Measurements from ENCODE around the gene GGNBP2. TPM values are rescaled to one million over a fixed set of nuclear protein-coding genes. Genes with fewer than 3 reads are reported as not detected.
"Not testable (repeated sequence)": the region's sequence is repeated elsewhere in the genome, so short reads cannot be mapped to it uniquely, and the experiment has no call there.

GGNBP2 gene
- total and polyA plus RNA-seq, 7 donors, result 43.5 to 62.2 (median 57.4) TPM

GRCh38 chr17:36600936-36601302 is 56.2 kb downstream of the GGNBP2 start:
- peak overlapping the region; percentile 68 to 97 (median 84) for H3K4me3 ChIP-seq
- peaks cover 0 to 29% (median 19%) of the 10 kb centered on the region in 4 donors for H3K4me1 ChIP-seq
- peaks cover 0 to 4% (median 0%) of the 10 kb centered on the region in 4 donors for H3K36me3 ChIP-seq
- H3K27me3 ChIP-seq, result no peaks in the 10 kb centered on the region
- DNase-seq, result no peak
- peak overlapping the region; percentile 80 to 89 (median 83) for H3K27ac ChIP-seq
- WGBS, 2 donors, result 16 to 34% methylated on average over 10 of the region's 10 CpGs
- H3K9me3 ChIP-seq, result no peaks in the 10 kb centered on the region
- intact Hi-C loops (cut with DNase I), result loop anchor here (2.0 to 10.0 kb wide), 4 partner anchors 56 to 754 kb away; partner anchors contain the start of gene GGNBP2
- TF ChIP-seq POLR2A (IDR thresholded peaks at IDR 0.05), result no peak
- no peak for TF ChIP-seq EP300 (IDR thresholded peaks at IDR 0.05)
- no peak for TF ChIP-seq POLR2AphosphoS5 (IDR thresholded peaks at IDR 0.05)
- TF ChIP-seq CTCF (IDR thresholded peaks at IDR 0.05), result no peak

- Histone ChIP-seq H3K4me3 (peak within 1 kb of the TSS; percentile 68 to 97 (median 84)), H3K27ac (peak within 1 kb of the TSS; percentile 80 to 89 (median 83)), H3K36me3 (peaks cover 0 to 4% (median 0%) of the 10 kb centered on the region in 4 donors), H3K9me3 (no peaks in the 10 kb centered on the region), H3K4me1 (peaks cover 0 to 29% (median 19%) of the 10 kb centered on the region in 4 donors), H3K27me3 (no peaks in the 10 kb centered on the region)
- peak; percentile 96 for DNase-seq
- TF ChIP-seq POLR2A (IDR thresholded peaks at IDR 0.05), result peak; percentile 34 to 73
- TF ChIP-seq POLR2AphosphoS5 (IDR thresholded peaks at IDR 0.05), result peak; percentile 74 to 90 (median 87)
- no peak for TF ChIP-seq EP300 (IDR thresholded peaks at IDR 0.05)
- 0% methylated on average over 60 of the region's 60 CpGs for WGBS, 2 donors
- intact Hi-C loops (cut with DNase I), result loop anchor here (2.0 to 10.0 kb wide), 4 partner anchors 57 to 753 kb away; partner anchors contain the start of gene GGNBP2
These were observed 56.7 kb downstream of the GGNBP2 start, which contains the start of gene MRM1 for GRCh38 chr17:36601303-36602029. Gene MRM1 (plus strand): TSS chr17:36601583. CDS start chr17:36601811, 228 bp downstream.

GRCh38 chr17:36602030-36602748 is 57.5 kb downstream of the GGNBP2 start:
- DNase-seq, result no peak
- Histone ChIP-seq H3K36me3 (peaks cover 0 to 1% (median 0%) of the 10 kb centered on the region in 4 donors), H3K27ac (peak overlapping the region; percentile 80 to 89 (median 83)), H3K9me3 (no peaks in the 10 kb centered on the region), H3K27me3 (no peaks in the 10 kb centered on the region), H3K4me3 (peak overlapping the region; percentile 68 to 97 (median 84)), H3K4me1 (peaks cover 0 to 29% (median 19%) of the 10 kb centered on the region in 4 donors)
- intact Hi-C loops (cut with DNase I), result loop anchor here (10.0 kb wide), 3 partner anchors 353 to 753 kb away; no protein-coding TSS in a partner anchor
- WGBS, 2 donors, result 1 to 3% methylated on average over 38 of the region's 38 CpGs
- TF ChIP-seq CTCF (IDR thresholded peaks at IDR 0.05) (no peak), POLR2A (IDR thresholded peaks at IDR 0.05) (no peak)

- Histone ChIP-seq H3K36me3 (no peaks in the 10 kb centered on the region), H3K27me3 (no peaks in the 10 kb centered on the region), H3K4me3 (peak overlapping the region in 3 of 4 donors; percentile 68 to 97 (median 83)), H3K9me3 (no peaks in the 10 kb centered on the region), H3K4me1 (peaks cover 0 to 29% (median 19%) of the 10 kb centered on the region in 4 donors), H3K27ac (peak overlapping the region in 1 of 4 donors; percentile 89)
- no peak for TF ChIP-seq POLR2AphosphoS5 (IDR thresholded peaks at IDR 0.05)
- TF ChIP-seq CTCF (IDR thresholded peaks at IDR 0.05), result peak in 3 of 4 experiments; percentile 56 to 78 (median 68)
- TF ChIP-seq EP300 (IDR thresholded peaks at IDR 0.05), result no peak
- TF ChIP-seq POLR2A (IDR thresholded peaks at IDR 0.05), result no peak
- intact Hi-C loops (cut with DNase I), result loop anchor here (10.0 kb wide), 3 partner anchors 352 to 752 kb away; no protein-coding TSS in a partner anchor
- WGBS, 2 donors, result 2 to 8% methylated on average over 5 of the region's 5 CpGs
- DNase-seq, result peak; percentile 68
These were observed 58.2 kb downstream of the GGNBP2 start for GRCh38 chr17:36602924-36603384.

GRCh38 chr17:36605028-36605427 is 60.3 kb downstream of the GGNBP2 start:
- not testable (repeated sequence) for H3K27ac ChIP-seq, H3K4me3 ChIP-seq, H3K9me3 ChIP-seq, H3K36me3 ChIP-seq, DNase-seq, H3K27me3 ChIP-seq
- WGBS, 2 donors, result 95 to 97% methylated on average over 5 of the region's 5 CpGs
- intact Hi-C loops (cut with DNase I), result loop anchor here (10.0 kb wide), 3 partner anchors 350 to 750 kb away; no protein-coding TSS in a partner anchor
- H3K4me1 ChIP-seq, result peaks cover 0 to 37% (median 24%) of the 10 kb centered on the region in 4 donors

Measured in sigmoid colon (tissue), 7 donors.